Fibroblast of pulmonary artery (primary cell): ENCODE measurements around the gene FHIT.
"Not testable (repeated sequence)": the region's sequence is repeated elsewhere in the genome, so short reads cannot be mapped to it uniquely, and the experiment has no call there.

Experiments used
- DNase-seq: peaks from one replicate; pipeline ENCODE4 v3.0.0-alpha.2; 2010; ENCODE audit warnings: low read depth
- H3K4me3 ChIP-seq: replicated peaks from 2 replicates; pipeline ENCODE4 v1.5.1; 2011; ENCODE audit warnings: low read depth, mild to moderate bottlenecking, control low read depth, low read length, moderate library complexity
- CTCF ChIP-seq: IDR thresholded peaks from 2 replicates; pipeline ENCODE4 v1.5.1; 2011; ENCODE audit warnings: mild to moderate bottlenecking, control low read depth, low read length, inconsistent platforms; ENCODE audit errors: missing control alignments

Gene FHIT

GRCh38 chr3:61199843-61200242 is 51.4 kb downstream of the FHIT start:
- TF ChIP-seq CTCF: no peak
- no peak overlapping the region for H3K4me3 ChIP-seq
- DNase-seq: no peak

- no peak for TF ChIP-seq CTCF
- H3K4me3 ChIP-seq: no peak overlapping the region
- no peak for DNase-seq
Observed at GRCh38 chr3:61194892-61195538, 56.2 kb downstream of the FHIT start.

- no peak for TF ChIP-seq CTCF
- no peak for DNase-seq
- no peak overlapping the region for H3K4me3 ChIP-seq
Observed at GRCh38 chr3:61192222-61192621, 59.0 kb downstream of the FHIT start.

- not testable (repeated sequence) for DNase-seq, H3K4me3 ChIP-seq
Observed at GRCh38 chr3:61190205-61190604, 61.0 kb downstream of the FHIT start.

GRCh38 chr3:61186030-61186429 is 65.2 kb downstream of the FHIT start:
- DNase-seq: no peak
- TF ChIP-seq CTCF: no peak
- no peak overlapping the region for H3K4me3 ChIP-seq

- no peak overlapping the region for H3K4me3 ChIP-seq
- no peak for TF ChIP-seq CTCF
- DNase-seq: no peak
Observed at GRCh38 chr3:61184956-61185355, 66.3 kb downstream of the FHIT start.

GRCh38 chr3:61182662-61183061 is 68.6 kb downstream of the FHIT start:
- DNase-seq: no peak
- no peak overlapping the region for H3K4me3 ChIP-seq
- no peak for TF ChIP-seq CTCF
